Stomach (tissue), 9 donors: ENCODE measurements around the gene ST7L. TPM values are rescaled to one million over a fixed set of nuclear protein-coding genes. Genes with fewer than 3 reads are reported as not detected.

ENCODE experiments used
- DNase-seq, 2 donors: peaks; one replicate each; pipeline versions ENCODE4 v3.0.0 to v3.0.0-alpha.2; 2013 to 2019
- H3K27ac ChIP-seq, 5 donors: fragments of 200-600 bp in 4 of 5; sonication (generic) in 4 of 5; one replicate each; pipeline ENCODE4 v1.5.1; 2013 to 2019; ENCODE audit warnings: mild to moderate bottlenecking in 1 of 5, moderate library complexity in 1 of 5
- H3K27me3 ChIP-seq, 3 donors: fragments of 200-600 bp; sonication (generic); one replicate each; pipeline ENCODE4 v1.5.1; 2017 to 2019; ENCODE audit warnings: mixed run types in 1 of 3
- H3K36me3 ChIP-seq, 4 donors: fragments of 200-600 bp; sonication (generic); 1 replicate in 3 of 4; 2 replicates in 1 of 4; pipeline ENCODE4 v1.5.1; 2016 to 2019
- H3K4me1 ChIP-seq, 4 donors: fragments of 200-600 bp; sonication (generic); one replicate each; pipeline ENCODE4 v1.5.1; 2016 to 2019
- H3K4me3 ChIP-seq, 4 donors: fragments of 200-600 bp; sonication (generic) in 3 of 4; one replicate each; pipeline ENCODE4 v1.5.1; 2016 to 2019; ENCODE audit warnings: mild to moderate bottlenecking in 1 of 4
- H3K9me3 ChIP-seq, 4 donors: fragments of 200-600 bp; sonication (generic); one replicate each; pipeline ENCODE4 v1.5.1; 2016 to 2019
- CTCF ChIP-seq, 7 experiments: fragments of 450-650 bp in 4 of 7; fragments of 200-600 bp in 3 of 7; sonication (generic) in 3 of 7; IDR thresholded peaks; one replicate each; pipeline ENCODE4 v1.5.1; 2016 to 2019; ENCODE audit warnings: antibody characterized with exemption in 7 of 7, control low read depth in 2 of 7, mild to moderate bottlenecking in 1 of 7
- EP300 ChIP-seq: sonication (generic); formaldehyde crosslinking; IDR thresholded peaks from one replicate; pipeline ENCODE4 v1.6.1; 2017; ENCODE audit warnings: antibody characterized with exemption
- POLR2A ChIP-seq, 4 donors: fragments of 450-650 bp; IDR thresholded peaks; one replicate each; pipeline ENCODE4 v1.6.1; 2016; ENCODE audit warnings: antibody characterized with exemption in 4 of 4, control low read depth in 2 of 4, mild to moderate bottlenecking in 1 of 4, moderate library complexity in 1 of 4
- POLR2AphosphoS5 ChIP-seq, 3 donors: sonication (generic); formaldehyde crosslinking; IDR thresholded peaks; one replicate each; pipeline ENCODE4 v1.6.1; 2016; ENCODE audit warnings: antibody characterized with exemption in 3 of 3
- WGBS, 5 donors: extraction: QIAGEN DNeasy Blood & Tissue Kit in 3 of 5; methylation state at CpG; one replicate each; pipeline versions ENCODE4 v1.1.5 to v1.1.7; 2013 to 2018; 5-methylcytosine and 5-hydroxymethylcytosine counted together
- intact Hi-C: fragments of 100-400 bp; cut with DNase I; formaldehyde crosslinking; loops from one replicate; pipeline ENCODE4 v1.15.1; 2023; ENCODE audit warnings: low total_unique reads
- polyA plus RNA-seq, 3 donors: library from polyadenylated mRNA; stranded (reverse); fragments of 200-250 nt; gene quantifications; one replicate each; pipeline ENCODE4 v1.2.3, GENCODE V29; 2013
- total RNA-seq, 5 donors: library from RNA; depleted of rRNA; stranded (reverse); fragments of >200 nt; gene quantifications; one replicate each; pipeline versions ENCODE4 v1.1.0 to v1.2.3, GENCODE V29; 2014 to 2016
- donor health status: healthy with polysubstance abuse.
- donor health status: Bipolar disorder and iron deficiency.
- donor health status: healthy.

ST7L gene
- total and polyA plus RNA-seq, 8 donors, result 3.5 to 85.7 (median 11.3) TPM

- Histone ChIP-seq H3K4me1 (no peaks in the 10 kb centered on the region), H3K4me3 (no peak overlapping the region), H3K27me3 (no peaks in the 10 kb centered on the region), H3K27ac (no peak overlapping the region), H3K9me3 (no peaks in the 10 kb centered on the region), H3K36me3 (peaks cover 4 to 42% (median 27%) of the 10 kb centered on the region in 4 donors)
- DNase-seq, result no peak
- intact Hi-C loops, result no loop called here
- WGBS, 5 donors, result 58 to 83% (median 78%) methylated on average over 1 of the region's 1 CpG
- TF ChIP-seq POLR2AphosphoS5 (IDR thresholded peaks at IDR 0.05) (no peak), EP300 (no peak), POLR2A (IDR thresholded peaks at IDR 0.05) (no peak), CTCF (IDR thresholded peaks at IDR 0.05) (no peak)
These were observed 61.6 kb downstream of the ST7L start for GRCh38 chr1:112557385-112557784.

- H3K27ac ChIP-seq, result no peak overlapping the region
These were observed 64.5 kb downstream of the ST7L start for GRCh38 chr1:112554411-112554810.

GRCh38 chr1:112549590-112549989 lies 69.4 kb downstream of the ST7L start:
- TF ChIP-seq EP300 (no peak), POLR2AphosphoS5 (IDR thresholded peaks at IDR 0.05) (no peak), CTCF (IDR thresholded peaks at IDR 0.05) (no peak), POLR2A (IDR thresholded peaks at IDR 0.05) (no peak)
- DNase-seq, result no peak
- Histone ChIP-seq H3K27ac (no peak overlapping the region), H3K4me3 (no peak overlapping the region), H3K4me1 (peaks cover 0 to 5% (median 0%) of the 10 kb centered on the region in 4 donors), H3K36me3 (peaks cover 12 to 60% (median 37%) of the 10 kb centered on the region in 4 donors), H3K27me3 (no peaks in the 10 kb centered on the region), H3K9me3 (no peaks in the 10 kb centered on the region)
- 79 to 92% (median 84%) methylated on average over 2 of the region's 2 CpGs for WGBS, 5 donors
- intact Hi-C loops, result no loop called here

More at GRCh38 chr1:112554411-112554810, 64.5 kb downstream of the ST7L start:
- Histone ChIP-seq H3K36me3 (peaks cover 4 to 40% (median 13%) of the 10 kb centered on the region in 4 donors), H3K9me3 (no peaks in the 10 kb centered on the region), H3K4me3 (no peak overlapping the region), H3K27me3 (no peaks in the 10 kb centered on the region), H3K4me1 (no peaks in the 10 kb centered on the region)
- intact Hi-C loops, result no loop called here
- no peak for DNase-seq
- TF ChIP-seq EP300, result no peak

- intact Hi-C loops, result no loop called here
- no peak for DNase-seq
- Histone ChIP-seq H3K4me3 (no peak overlapping the region), H3K9me3 (no peaks in the 10 kb centered on the region), H3K36me3 (peaks cover 8 to 50% (median 30%) of the 10 kb centered on the region in 4 donors), H3K4me1 (peaks cover 0 to 9% (median 0%) of the 10 kb centered on the region in 4 donors), H3K27ac (no peak overlapping the region), H3K27me3 (no peaks in the 10 kb centered on the region)
- no peak for TF ChIP-seq POLR2A (IDR thresholded peaks at IDR 0.05)
- no peak for TF ChIP-seq POLR2AphosphoS5 (IDR thresholded peaks at IDR 0.05)
- no peak for TF ChIP-seq EP300
- TF ChIP-seq CTCF (IDR thresholded peaks at IDR 0.05), result no peak
- WGBS, 5 donors, result 65 to 85% (median 75%) methylated on average over 3 of the region's 3 CpGs
These were observed 70.4 kb downstream of the ST7L start for GRCh38 chr1:112548547-112548946.

GRCh38 chr1:112546076-112546475 lies 72.9 kb downstream of the ST7L start:
- intact Hi-C loops, result no loop called here
- no peak for DNase-seq
- WGBS, 5 donors, result 90 to 98% (median 92%) methylated on average over 2 of the region's 2 CpGs
- Histone ChIP-seq H3K4me1 (peaks cover 0 to 9% (median 0%) of the 10 kb centered on the region in 4 donors), H3K27ac (no peak overlapping the region), H3K27me3 (no peaks in the 10 kb centered on the region), H3K4me3 (no peak overlapping the region), H3K9me3 (no peaks in the 10 kb centered on the region), H3K36me3 (peaks cover 15 to 62% (median 39%) of the 10 kb centered on the region in 4 donors)
- TF ChIP-seq EP300, result no peak
- no peak for TF ChIP-seq CTCF (IDR thresholded peaks at IDR 0.05)
- TF ChIP-seq POLR2AphosphoS5 (IDR thresholded peaks at IDR 0.05), result no peak
- TF ChIP-seq POLR2A (IDR thresholded peaks at IDR 0.05), result no peak
